COR-L47 (cell line): ENCODE results near the gene CLCN1.
"Not testable (repeated sequence)": the region's sequence is repeated elsewhere in the genome, so short reads cannot be mapped to it uniquely, and the experiment has no call there.

Experiments used
- DNase-seq: peaks from one replicate; lab custom pipeline; 2025; lab: John Stamatoyannopoulos, UW

Gene CLCN1

GRCh38 chr7:143385891-143386781 is 70.2 kb downstream of the CLCN1 start:
- DNase-seq = no peak

GRCh38 chr7:143387156-143387975 is 71.5 kb downstream of the CLCN1 start:
- DNase-seq = no peak

- no peak for DNase-seq
Observed at GRCh38 chr7:143388051-143388450, 72.1 kb downstream of the CLCN1 start.

GRCh38 chr7:143388491-143389101 is 72.7 kb downstream of the CLCN1 start:
- no peak for DNase-seq

GRCh38 chr7:143389316-143390103 is 73.6 kb downstream of the CLCN1 start:
- no peak for DNase-seq

GRCh38 chr7:143390104-143390772 is 74.3 kb downstream of the CLCN1 start:
- DNase-seq = no peak

GRCh38 chr7:143390773-143391317 is 74.9 kb downstream of the CLCN1 start:
- DNase-seq = no peak

GRCh38 chr7:143391462-143392404 is 75.8 kb downstream of the CLCN1 start:
- no peak for DNase-seq

- DNase-seq = not testable (repeated sequence)
Observed at GRCh38 chr7:143392427-143392826, 76.5 kb downstream of the CLCN1 start.

- DNase-seq = no peak
Observed at GRCh38 chr7:143392875-143393266, 77.0 kb downstream of the CLCN1 start.

- no peak for DNase-seq
Observed at GRCh38 chr7:143393267-143394041, 77.5 kb downstream of the CLCN1 start.

GRCh38 chr7:143394068-143394467 is 78.2 kb downstream of the CLCN1 start:
- no peak for DNase-seq

GRCh38 chr7:143394777-143395176 is 78.9 kb downstream of the CLCN1 start:
- DNase-seq = no peak

- DNase-seq = no peak
Observed at GRCh38 chr7:143395187-143396149, 79.6 kb downstream of the CLCN1 start.

- DNase-seq = no peak
Observed at GRCh38 chr7:143396182-143396581, 80.3 kb downstream of the CLCN1 start.

- DNase-seq = no peak
Observed at GRCh38 chr7:143396625-143397556, 81.0 kb downstream of the CLCN1 start.
